OCI-LY3 (cell line): Measurements from ENCODE around the gene TRIP10.

Experiments used
- H2AFZ ChIP-seq: fragments of 200-600, 300-600 bp; shearing (Covaris generic); 2 replicates; pipeline ENCODE4 v1.6.0; 2014; ENCODE audit warnings: antibody characterized with exemption, low read depth, low read length
- H3K27ac ChIP-seq: fragments of 200-600, 300-600 bp; sonication (generic); 2 replicates; pipeline ENCODE4 v1.5.1; 2014; ENCODE audit warnings: mild to moderate bottlenecking, low read length, moderate library complexity, mixed read lengths
- H3K27me3 ChIP-seq: fragments of 200-600, 300-600 bp; sonication (generic); 2 replicates; pipeline ENCODE4 v1.6.1; 2014; ENCODE audit warnings: low read depth, low read length, mixed read lengths
- H3K36me3 ChIP-seq: fragments of 200-600, 300-600 bp; sonication (generic); replicated peaks from 2 replicates; pipeline ENCODE3; 2014; ENCODE audit warnings: low read depth, low read length, mixed read lengths
- H3K4me1 ChIP-seq: fragments of 300-600, 200-600 bp; sonication (generic); 2 replicates; pipeline ENCODE4 v1.6.1; 2014; ENCODE audit warnings: low read length, mixed read lengths
- H3K4me2 ChIP-seq: fragments of 200-600, 300-600 bp; sonication (generic); 2 replicates; pipeline ENCODE4 v1.6.1; 2014; ENCODE audit warnings: low read length, mixed read lengths
- H3K4me3 ChIP-seq: fragments of 300-600, 200-600 bp; sonication (generic); 2 replicates; pipeline ENCODE4 v1.5.1; 2014; ENCODE audit warnings: antibody characterized with exemption, mild to moderate bottlenecking, low read length, moderate library complexity
- H3K79me2 ChIP-seq: fragments of 300-600, 200-600 bp; shearing (Covaris generic); 2 replicates; pipeline ENCODE4 v1.6.1; 2014; ENCODE audit warnings: mild to moderate bottlenecking, low read length, mixed read lengths
- H3K9ac ChIP-seq: fragments of 300-600, 200-600 bp; shearing (Covaris generic); 2 replicates; pipeline ENCODE4 v1.6.0; 2014; ENCODE audit warnings: mild to moderate bottlenecking, low read length, moderate library complexity
- H3K9me3 ChIP-seq: fragments of 200-600, 300-600 bp; shearing (Covaris generic); 2 replicates; pipeline ENCODE4 v1.6.1; 2014; ENCODE audit warnings: low read length, mixed read lengths; ENCODE audit not compliant: insufficient read depth
- H4K20me1 ChIP-seq: fragments of 200-600, 300-600 bp; sonication (generic); 2 replicates; pipeline ENCODE4 v1.6.1; 2016; ENCODE audit warnings: low read length, mixed read lengths; ENCODE audit not compliant: insufficient read depth
- EZH2phosphoT487 ChIP-seq: fragments of 200-600 bp; shearing (Covaris generic); IDR thresholded peaks from 2 replicates; pipeline ENCODE4 v1.6.1; 2018; ENCODE audit warnings: antibody characterized with exemption, mixed run types, low read depth
- TF ChIP-seq, protein P1 (sequence below): fragments of 200-600, 300-600 bp; sonication (generic); IDR thresholded peaks from 2 replicates; pipeline ENCODE4 v1.5.1; 2014; ENCODE audit warnings: antibody characterized with exemption, low read length, low read depth

Gene TRIP10

DNA sequence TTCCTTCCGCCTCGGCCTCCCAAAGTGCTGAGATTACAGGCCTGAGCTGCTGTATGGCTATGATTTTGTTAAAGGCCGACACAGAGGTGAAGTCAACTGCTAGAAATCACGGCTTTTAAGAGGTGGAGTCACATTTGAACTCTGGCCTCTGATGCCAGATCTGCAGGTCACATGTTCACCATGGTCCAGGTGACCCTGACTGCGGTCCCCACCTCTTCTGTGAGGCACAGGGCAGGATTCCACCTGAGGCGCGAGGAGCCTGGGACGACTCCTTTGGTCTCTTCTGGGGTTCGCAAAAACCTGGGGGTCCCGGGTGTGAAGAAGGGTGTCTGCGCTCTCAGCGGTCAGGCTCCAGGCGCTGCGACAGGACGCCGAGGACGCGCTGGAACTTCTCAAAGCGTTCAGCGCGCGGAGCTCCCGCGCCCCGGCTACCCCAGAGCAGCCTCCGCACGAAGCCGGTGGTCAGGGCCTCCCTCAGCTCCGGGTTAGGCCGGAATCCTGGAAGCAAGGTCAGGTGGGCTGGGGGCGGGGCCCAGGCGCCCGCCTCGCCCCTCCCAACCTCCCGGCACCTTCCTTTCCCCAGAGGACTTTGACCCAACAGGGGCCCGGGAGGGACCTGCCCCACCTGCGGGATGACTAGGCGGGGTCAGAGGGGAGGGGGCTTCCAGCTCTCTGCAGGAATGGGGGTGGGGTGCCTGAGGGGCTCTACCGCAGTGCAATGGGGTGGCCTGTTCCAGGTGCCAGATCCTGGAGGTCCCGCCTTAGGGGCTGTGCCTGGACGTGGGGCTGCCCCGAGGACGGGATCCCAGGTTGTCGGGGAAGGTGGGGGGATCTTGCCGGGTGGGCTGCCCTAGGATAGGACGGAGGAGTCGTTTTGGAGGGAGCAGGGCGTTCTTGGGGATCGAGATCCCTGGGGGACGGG, 13.0 kb downstream of the TRIP10 start:
- Histone ChIP-seq H3K36me3 (peaks cover 45% of the 10 kb centered on the region), H2AFZ (no peak overlapping the region)

DNA sequence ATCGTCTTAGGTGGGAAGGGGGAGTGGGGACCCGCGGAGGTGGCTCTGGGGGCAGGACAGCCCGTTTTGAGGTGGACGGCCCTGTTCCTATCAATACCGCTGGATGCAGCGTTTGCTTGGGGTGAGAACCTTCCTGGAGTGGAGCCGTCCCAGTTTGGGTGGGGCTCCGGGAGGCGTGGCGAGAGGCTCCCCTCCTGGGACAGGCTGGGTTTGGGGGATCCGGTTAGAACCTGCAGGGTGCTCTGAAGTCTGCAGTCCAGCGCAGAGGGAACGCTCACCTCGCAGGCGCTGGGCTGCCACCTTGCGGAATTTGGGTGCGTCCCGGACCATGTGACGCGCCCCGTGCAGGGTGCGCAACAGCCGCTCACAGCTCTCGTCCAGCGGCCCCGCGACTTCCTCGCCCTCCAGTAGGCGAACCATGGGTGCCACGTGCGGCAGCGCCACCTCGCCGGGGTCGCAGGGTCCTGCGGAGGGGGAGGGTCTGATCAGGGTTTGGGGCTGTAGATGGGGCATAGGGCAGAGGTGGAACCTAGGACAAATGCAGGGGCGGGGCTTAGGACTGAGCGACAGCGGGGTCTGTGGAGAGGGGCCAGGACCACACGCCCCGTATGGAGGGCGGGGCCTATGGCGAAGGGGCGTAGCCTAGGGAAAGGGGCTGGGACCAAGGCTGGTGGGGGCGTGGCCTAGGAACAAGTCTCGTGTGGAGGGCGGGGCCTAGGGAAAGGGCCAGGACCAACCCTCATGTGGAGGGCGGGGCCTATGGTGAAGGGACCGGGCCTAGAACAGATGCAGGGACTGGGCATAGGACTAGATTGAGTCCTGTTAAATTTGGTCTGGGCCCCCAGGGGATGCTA, 13.9 kb downstream of the TRIP10 start:
- peaks cover 40% of the 10 kb centered on the region for H3K36me3 ChIP-seq
- peak overlapping the region; percentile 64; the same call in 1 of the 2 replicates for H2AFZ ChIP-seq
- peak overlapping the region; percentile 90 for H3K4me2 ChIP-seq
- no peaks in the 10 kb centered on the region for H3K79me2 ChIP-seq
- peak overlapping the region; percentile 74 for H3K4me3 ChIP-seq
- no peak for TF ChIP-seq EZH2phosphoT487
- TF ChIP-seq, protein P1, sequence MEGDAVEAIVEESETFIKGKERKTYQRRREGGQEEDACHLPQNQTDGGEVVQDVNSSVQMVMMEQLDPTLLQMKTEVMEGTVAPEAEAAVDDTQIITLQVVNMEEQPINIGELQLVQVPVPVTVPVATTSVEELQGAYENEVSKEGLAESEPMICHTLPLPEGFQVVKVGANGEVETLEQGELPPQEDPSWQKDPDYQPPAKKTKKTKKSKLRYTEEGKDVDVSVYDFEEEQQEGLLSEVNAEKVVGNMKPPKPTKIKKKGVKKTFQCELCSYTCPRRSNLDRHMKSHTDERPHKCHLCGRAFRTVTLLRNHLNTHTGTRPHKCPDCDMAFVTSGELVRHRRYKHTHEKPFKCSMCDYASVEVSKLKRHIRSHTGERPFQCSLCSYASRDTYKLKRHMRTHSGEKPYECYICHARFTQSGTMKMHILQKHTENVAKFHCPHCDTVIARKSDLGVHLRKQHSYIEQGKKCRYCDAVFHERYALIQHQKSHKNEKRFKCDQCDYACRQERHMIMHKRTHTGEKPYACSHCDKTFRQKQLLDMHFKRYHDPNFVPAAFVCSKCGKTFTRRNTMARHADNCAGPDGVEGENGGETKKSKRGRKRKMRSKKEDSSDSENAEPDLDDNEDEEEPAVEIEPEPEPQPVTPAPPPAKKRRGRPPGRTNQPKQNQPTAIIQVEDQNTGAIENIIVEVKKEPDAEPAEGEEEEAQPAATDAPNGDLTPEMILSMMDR = peak; percentile 83
- H3K4me1 ChIP-seq = peaks cover 12% of the 10 kb centered on the region
- no peaks in the 10 kb centered on the region for H3K9me3 ChIP-seq
- peak overlapping the region; percentile 47 for H3K9ac ChIP-seq
- peak overlapping the region; percentile 64 for H3K27ac ChIP-seq
- H4K20me1 ChIP-seq = peaks cover 17% of the 10 kb centered on the region
- H3K27me3 ChIP-seq = no peaks in the 10 kb centered on the region

More for the DNA sequence above, 13.0 kb downstream of the TRIP10 start:
- Histone ChIP-seq H3K9ac (peak overlapping the region; percentile 47), H3K27ac (peak overlapping the region; percentile 64), H4K20me1 (peaks cover 17% of the 10 kb centered on the region), H3K4me2 (peak overlapping the region; percentile 90), H3K27me3 (no peaks in the 10 kb centered on the region), H3K79me2 (no peaks in the 10 kb centered on the region), H3K4me1 (peaks cover 12% of the 10 kb centered on the region), H3K9me3 (no peaks in the 10 kb centered on the region), H3K4me3 (peak overlapping the region; percentile 74)
- TF ChIP-seq, protein P1 = no peak
- no peak for TF ChIP-seq EZH2phosphoT487

GRCh38 chr19:6754136-6754535, 14.7 kb downstream of the TRIP10 start:
- Histone ChIP-seq H3K79me2 (no peaks in the 10 kb centered on the region), H3K4me2 (0 out of 2 replicates have a peak overlapping the region, but pooled peaks have one; percentile 90), H3K9me3 (no peaks in the 10 kb centered on the region), H3K9ac (no peak overlapping the region), H3K27ac (no peak overlapping the region), H3K4me1 (peaks cover 12% of the 10 kb centered on the region), H2AFZ (no peak overlapping the region), H3K27me3 (no peaks in the 10 kb centered on the region), H4K20me1 (peaks cover 17% of the 10 kb centered on the region), H3K36me3 (peaks cover 39% of the 10 kb centered on the region), H3K4me3 (no peak overlapping the region)
- TF ChIP-seq EZH2phosphoT487 = no peak
- TF ChIP-seq, protein P1 = no peak
